Activated CD4-positive, alpha-beta T cell treated with anti-CD3 and anti-CD28 coated beads, Interleukin-2, Interleukin-6, amounts not matched to agents 100 ng/mL and 50 ng/mL, durations not matched to agents 16 hours and 8 hours (primary cell): ENCODE data around the gene UST.
"Not testable (repeated sequence)": the region's sequence is repeated elsewhere in the genome, so short reads cannot be mapped to it uniquely, and the experiment has no call there.

ENCODE experiments used
- DNase-seq: peaks from one replicate; pipeline ENCODE4 v3.0.0-alpha.2; 2020

Gene UST

GRCh38 chr6:148842296-148843019, 95.6 kb downstream of the UST start:
- no peak for DNase-seq

- DNase-seq, result no peak
Measured at GRCh38 chr6:148845464-148845863, 98.6 kb downstream of the UST start.

- peak; percentile 22 for DNase-seq
Measured at GRCh38 chr6:148846778-148847761, 100.2 kb downstream of the UST start.

- DNase-seq, result no peak
Measured at GRCh38 chr6:148848915-148849314, 102.1 kb downstream of the UST start.

- not testable (repeated sequence) for DNase-seq
Measured at GRCh38 chr6:148849449-148849848, 102.6 kb downstream of the UST start.

- no peak for DNase-seq
Measured at GRCh38 chr6:148850964-148851363, 104.1 kb downstream of the UST start.

GRCh38 chr6:148851683-148852556, 105.1 kb downstream of the UST start:
- no peak for DNase-seq

GRCh38 chr6:148852688-148853087, 105.9 kb downstream of the UST start:
- no peak for DNase-seq

GRCh38 chr6:148853113-148853512, 106.3 kb downstream of the UST start:
- not testable (repeated sequence) for DNase-seq

GRCh38 chr6:148854096-148854495, 107.3 kb downstream of the UST start:
- no peak for DNase-seq

GRCh38 chr6:148854992-148855391, 108.2 kb downstream of the UST start:
- no peak for DNase-seq

- DNase-seq, result peak; percentile 28
Measured at GRCh38 chr6:148855744-148856143, 108.9 kb downstream of the UST start.

GRCh38 chr6:148857798-148858390, 111.1 kb downstream of the UST start:
- DNase-seq, result no peak

GRCh38 chr6:148864132-148864531, 117.3 kb downstream of the UST start:
- DNase-seq, result not testable (repeated sequence)

GRCh38 chr6:148864941-148865340, 118.1 kb downstream of the UST start:
- DNase-seq, result no peak

GRCh38 chr6:148866657-148867268, 119.9 kb downstream of the UST start:
- DNase-seq, result no peak

- peak; percentile 30 for DNase-seq
Measured at GRCh38 chr6:148867862-148868261, 121.0 kb downstream of the UST start.

- DNase-seq, result peak; percentile 36
Measured at GRCh38 chr6:148868314-148868713, 121.5 kb downstream of the UST start.

- no peak for DNase-seq
Measured at GRCh38 chr6:148868901-148869300, 122.1 kb downstream of the UST start.

- DNase-seq, result no peak
Measured at GRCh38 chr6:148869585-148869984, 122.8 kb downstream of the UST start.

- no peak for DNase-seq
Measured at GRCh38 chr6:148873154-148873553, 126.3 kb downstream of the UST start.

- no peak for DNase-seq
Measured at GRCh38 chr6:148873868-148874267, 127.0 kb downstream of the UST start.
